GM21786 (cell line): ENCODE results near the gene OTOP2.

Experiments used
- ATAC-seq: cut with Tn5 transposase; IDR thresholded peaks from one replicate; pipeline ENCODE4 v1.9.1; 2021; ENCODE audit not compliant: unreplicated experiment

OTOP2 gene

DNA sequence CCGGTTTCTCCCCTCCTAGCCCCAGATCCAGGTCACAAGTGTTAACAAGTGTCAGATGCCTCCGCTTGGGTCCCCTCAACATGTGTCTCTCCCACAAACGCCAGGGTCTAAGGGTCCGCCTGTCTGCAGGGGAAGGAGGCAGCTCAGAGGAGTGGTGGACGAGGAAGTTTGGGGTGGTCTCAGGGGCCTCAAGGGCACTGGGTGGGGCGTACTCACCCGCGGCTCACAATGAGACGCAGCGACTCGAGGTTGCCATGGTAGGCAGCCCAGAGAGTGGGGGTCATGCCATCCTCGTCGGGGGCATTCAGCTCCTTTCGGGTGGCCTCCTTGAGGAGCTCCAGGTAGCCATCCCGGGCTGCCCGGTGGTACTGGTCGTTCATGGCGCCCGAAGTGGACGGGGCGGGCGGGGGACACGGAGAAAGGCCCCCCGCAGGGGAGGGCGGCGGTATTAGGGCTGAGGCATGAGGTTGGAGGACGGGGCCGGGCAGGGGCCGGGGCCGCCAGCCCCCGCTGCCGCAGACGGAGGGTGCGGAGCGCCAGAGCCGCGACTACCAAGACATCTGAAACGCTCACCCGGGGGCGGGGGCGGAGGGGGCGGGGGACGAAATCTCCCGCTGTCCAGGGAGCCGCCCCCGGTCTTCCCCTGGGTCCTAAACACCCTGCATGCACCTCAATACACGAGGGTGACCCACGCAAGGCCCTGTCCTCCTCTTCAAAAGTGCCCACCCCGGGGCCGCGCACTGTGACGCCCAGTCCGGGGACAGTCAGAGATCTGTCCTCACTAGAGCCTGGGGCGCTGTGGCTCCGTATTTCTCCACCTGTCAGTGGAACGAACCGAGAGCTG is 1.2 kb upstream of the OTOP2 start, which contains the start of gene USH1G:
TSS of gene USH1G (minus strand) at position 562 of the 844 bp plus-strand sequence. CDS start at position 380, 182 bp downstream.
- ATAC-seq = no peak

DNA sequence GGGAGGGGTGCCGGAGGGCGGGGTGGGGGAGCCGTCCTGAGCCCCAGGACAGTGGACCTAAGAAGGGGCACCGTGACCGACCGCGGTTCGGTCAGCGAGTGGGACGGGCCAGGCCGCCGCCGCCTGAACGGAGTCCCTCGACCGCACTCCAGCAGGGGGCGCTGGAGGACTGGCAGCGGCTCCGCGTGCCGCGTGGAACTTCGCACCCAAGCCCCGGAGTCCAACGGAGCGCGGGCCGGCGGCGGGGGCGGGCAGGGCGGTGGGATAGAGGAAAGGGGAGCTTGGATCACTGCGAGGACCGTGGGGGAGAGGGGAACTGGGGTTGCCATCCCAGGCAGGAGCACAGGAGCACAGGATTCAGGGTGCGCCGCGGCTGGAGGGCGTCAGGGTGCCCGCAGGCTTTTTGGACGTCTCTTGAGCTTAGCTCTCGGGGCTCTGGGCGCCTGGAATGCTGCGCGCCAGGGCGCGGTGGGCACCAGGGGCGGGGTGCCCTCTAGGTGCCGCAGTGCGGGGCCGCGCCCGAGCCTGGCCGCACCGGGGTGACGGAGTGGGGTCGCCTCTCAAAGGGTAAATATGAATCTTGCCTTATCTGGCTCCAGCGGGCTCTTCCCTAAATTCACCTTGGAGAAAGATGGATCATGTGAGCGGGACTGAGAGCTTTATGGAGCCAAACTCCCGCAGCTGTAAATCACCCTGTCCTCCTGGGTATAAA is 379 bp upstream of the OTOP2 start:
- ATAC-seq = no peak

DNA sequence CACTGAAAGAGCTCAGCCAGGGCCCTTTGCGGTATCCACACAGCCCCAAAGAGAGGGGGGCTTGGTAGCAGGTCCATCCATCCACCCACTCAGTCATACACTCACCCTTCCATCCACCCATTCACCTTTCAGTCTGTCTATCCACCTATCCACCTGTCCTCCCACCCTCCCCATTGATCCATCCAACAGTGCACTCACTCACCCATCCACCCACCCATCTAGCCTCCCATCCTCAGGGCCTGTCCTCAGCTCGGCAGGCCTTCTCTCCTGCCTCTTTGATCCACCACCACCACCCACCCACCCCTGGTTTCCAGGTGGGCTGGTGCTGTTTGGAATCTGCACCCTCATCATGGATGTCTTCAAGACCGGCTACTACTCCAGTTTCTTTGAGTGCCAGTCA is 1.2 kb downstream of the OTOP2 start:
- ATAC-seq = no peak

DNA sequence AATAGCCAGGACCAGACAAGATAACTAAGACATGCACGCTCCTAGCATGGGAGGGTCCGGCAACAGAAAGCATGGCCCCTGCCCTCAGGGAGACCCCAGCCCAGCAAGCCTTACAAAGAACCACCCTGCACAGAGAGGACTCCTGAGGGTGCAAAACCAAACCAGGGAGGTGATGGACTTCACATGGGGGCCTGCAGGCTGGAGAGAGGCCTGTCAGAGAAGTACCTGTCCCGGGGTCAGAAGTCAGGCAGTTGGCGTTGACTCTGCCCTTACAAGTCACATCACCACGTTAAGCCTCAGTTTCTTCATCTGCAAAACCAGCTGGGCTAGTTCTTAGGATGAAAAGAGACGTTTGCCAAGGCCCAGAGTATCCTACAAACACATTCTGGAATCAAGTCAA is 4.7 kb downstream of the OTOP2 start:
- ATAC-seq = no peak

DNA sequence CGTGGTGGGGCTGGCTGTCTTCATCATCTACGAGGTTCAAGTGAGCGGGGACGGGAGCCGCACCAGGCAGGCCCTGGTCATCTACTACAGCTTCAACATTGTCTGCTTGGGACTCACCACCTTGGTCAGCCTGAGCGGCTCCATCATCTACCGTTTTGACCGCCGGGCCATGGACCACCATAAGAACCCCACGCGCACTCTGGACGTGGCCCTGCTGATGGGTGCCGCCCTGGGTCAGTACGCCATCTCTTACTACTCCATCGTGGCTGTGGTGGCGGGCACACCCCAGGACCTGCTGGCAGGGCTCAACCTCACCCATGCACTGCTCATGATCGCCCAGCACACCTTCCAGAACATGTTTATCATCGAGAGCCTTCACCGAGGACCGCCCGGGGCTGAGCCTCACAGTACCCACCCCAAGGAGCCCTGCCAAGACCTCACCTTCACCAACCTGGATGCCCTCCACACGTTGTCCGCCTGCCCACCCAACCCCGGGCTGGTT is 6.5 kb downstream of the OTOP2 start:
- no peak for ATAC-seq

DNA sequence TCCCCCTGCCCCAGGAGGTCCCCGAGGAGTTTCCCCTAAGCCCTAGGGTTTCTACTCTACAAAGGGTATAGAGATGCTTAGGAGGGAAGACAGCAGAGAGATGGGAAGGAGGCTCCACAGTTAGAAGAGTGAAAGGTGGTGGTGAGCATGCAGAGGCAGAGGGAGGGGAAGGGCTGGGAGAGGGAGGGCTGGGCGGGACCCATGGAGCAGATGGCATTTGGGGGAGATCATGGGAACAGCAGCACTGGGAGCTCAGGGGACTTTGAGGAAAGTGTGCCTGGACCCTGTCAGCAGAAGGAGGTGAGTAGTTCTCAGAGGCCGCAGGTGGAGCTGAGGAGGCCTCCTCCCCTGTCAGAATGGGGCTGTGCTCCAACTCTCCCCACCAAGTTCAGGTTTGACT is 11.0 kb downstream of the OTOP2 start:
- no peak for ATAC-seq

DNA sequence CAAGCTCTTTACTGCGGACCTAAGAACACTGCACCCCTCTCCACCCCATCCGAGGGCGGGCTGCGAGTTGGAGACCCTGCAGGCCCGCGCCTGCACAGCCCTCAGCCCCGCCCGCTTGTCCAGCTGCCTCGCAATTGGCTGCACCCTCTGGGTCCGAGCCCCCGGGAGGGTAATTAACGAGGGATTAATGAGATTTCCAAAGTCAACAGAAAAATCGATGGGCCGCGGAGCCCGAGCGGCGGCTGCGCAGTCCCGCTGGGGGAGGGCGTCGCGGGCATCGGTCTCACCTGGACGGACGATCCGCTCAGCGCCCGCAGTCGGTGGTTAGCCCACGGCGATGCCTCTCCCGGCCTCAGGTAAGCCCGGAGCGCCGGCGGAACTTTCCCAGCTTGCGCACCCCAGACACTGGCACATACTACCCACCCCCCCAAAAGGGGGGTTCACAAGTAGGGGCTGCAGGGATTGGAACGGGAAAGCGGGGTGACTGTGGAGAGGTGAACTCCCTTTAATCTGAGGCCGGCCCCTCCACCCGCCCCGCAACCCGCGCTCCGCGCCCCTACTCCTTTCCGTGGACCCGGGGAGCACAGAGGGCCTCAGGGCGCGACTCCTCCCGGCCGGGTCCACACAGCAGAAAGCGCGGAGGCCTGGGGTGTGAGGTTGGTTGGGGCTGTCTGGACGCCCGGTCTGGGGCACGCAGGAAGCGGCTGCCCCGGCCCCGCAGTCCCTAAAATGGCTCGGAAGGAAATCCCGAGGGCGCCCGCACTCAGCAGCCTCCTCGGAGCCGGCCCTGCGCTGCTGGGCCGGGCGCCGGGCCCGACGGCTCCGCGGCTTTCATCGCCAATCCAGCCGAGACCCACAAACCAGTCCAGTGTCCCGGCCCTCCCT is 11.8 kb downstream of the OTOP2 start, which contains the start of gene OTOP3:
TSS of gene OTOP3 (plus strand) at position 314 of the 885 bp plus-strand sequence. CDS start at position 338, 24 bp downstream.
- ATAC-seq = no peak

DNA sequence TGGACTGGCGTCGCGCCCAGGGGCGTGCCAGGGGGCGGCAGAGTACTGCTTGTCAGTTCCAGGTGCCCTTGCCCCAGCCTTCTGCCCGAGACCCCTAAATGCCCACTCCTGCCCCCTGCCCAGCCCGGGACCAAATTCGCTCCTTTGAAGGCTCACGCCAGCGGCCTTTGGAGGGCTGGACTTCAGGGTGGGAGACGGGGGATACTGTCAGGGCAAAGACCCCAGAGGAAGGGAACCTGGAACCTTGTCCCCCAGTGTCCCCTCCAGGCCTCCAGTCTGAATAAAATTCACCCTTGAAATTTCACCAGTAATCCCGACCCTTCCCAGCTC is 12.4 kb downstream of the OTOP2 start:
- ATAC-seq = no peak

DNA sequence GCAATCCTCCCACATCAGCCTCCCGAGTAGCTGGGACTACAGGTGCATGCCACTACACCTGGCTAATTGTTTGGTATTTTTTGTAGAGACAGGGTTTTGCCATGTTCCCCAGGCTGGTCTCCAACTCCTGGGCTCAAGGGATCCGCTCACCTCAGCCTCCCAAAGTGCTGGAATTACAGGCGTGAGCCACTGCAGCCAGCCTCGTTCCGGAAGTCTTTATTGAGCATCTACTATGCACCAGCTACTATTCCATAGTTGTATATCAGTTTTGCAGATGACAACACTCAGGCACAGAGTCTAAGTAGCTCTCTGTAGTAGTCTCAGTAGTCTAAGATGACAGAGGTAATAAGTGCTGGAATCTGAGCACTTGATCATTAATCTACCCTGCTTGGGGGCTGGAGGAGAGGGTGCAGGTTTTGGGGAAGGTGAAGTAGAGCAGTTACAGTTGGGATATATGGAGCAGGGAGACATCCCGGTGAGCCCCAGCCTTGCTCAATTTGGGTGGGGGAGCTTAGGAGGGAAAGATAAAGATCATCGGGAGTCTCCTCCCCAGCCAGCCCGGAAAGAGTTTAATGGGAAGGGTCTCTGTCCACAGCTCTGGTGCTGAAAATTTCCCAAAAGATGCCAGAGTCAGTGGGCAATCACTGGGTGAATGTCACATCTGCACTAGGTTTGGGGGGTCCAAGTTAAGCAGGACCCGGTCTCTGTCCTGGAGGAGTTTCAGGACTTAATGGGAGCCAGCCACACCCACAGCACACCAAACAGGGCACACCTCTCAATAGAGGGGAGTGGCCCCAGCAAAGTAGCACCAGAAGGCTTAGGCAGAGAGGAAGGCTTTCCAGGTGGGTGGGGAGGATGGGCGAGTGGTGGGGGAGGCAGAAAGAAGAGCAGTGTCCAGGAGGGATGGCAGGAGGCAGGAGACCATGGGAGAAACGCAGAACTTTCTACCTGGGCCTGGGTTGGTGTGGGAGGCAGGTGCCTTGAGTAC is 13.3 kb downstream of the OTOP2 start:
- ATAC-seq = no peak

DNA sequence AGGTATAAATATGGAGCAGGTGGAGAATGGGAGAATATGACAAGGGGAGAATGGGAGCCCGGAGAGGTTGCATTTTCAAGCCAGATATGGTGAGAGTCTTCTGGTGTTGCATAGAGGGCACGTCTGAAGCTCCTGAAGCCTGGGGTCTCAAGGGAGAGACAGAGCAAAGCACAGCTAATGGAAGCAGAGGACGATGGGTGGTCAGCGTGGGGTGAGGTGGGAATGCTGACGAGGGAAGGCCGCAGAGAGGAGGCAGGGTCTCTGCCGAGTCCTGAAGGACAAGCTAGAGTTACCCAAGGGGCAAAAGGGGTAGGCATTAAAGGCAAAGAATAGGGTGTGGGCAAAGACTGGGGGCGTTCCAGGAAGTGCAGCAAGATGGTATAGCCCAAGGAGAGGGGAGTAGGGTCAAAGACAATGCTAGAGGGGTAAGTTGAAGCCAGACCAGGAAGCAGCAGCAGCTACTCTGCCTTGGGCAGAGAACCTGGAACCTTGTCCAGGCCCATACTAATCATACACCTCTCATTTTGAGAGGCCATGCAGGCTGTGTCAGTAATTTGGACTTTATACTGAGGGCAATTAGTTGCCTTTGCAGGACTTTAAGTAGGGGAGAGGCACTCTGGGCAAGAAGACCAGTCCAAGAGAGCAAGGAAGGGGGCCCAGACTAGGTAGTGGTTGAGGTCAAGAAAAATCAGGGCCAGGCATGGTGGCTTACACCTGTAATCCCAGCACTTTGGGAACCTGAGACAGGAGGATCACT is 14.3 kb downstream of the OTOP2 start:
- no peak for ATAC-seq

DNA sequence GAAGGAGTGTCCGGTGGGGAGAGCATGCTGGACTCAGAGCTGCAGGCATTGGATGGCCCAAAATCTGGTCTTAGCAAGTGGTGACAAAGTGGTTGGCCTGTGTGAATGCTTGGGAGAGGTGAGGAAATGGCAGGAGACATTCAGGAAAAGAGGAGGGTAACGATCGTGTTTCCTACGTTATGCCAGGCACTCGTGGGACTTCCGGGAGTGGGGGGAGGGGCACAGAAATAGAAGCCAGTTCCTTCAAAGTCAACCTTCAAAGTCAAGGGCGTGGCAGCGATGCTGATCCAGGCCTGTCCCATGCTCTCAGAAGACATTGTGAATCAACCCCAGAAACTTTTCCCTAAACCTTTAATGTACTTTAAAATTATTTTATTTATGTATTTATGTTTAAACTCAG is 15.5 kb downstream of the OTOP2 start:
- no peak for ATAC-seq

DNA sequence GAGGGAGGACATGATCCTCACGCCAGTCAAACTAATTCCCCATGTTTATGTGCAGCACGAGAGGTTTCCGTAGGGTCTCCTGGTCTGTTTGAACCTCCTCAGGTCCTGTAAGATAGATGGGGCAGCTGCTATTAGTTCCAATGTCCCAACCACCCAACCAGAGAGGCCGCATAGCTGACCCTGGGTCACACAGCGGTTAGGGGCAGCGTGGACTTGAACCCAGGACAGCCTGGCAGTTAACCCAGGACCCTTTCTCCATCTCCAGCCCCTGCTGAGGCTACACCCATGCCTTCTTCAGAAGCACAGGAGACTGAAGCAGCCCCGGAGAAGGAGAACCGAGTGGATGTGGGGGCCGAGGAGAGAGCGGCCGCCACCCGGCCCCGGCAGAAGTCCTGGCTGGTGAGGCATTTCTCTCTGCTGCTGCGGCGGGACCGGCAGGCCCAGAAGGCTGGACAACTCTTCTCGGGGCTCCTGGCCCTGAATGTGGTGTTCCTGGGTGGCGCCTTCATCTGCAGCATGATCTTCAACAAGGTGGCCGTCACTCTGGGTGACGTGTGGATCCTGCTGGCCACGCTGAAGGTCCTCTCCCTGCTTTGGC is 17.2 kb downstream of the OTOP2 start:
- no peak for ATAC-seq

DNA sequence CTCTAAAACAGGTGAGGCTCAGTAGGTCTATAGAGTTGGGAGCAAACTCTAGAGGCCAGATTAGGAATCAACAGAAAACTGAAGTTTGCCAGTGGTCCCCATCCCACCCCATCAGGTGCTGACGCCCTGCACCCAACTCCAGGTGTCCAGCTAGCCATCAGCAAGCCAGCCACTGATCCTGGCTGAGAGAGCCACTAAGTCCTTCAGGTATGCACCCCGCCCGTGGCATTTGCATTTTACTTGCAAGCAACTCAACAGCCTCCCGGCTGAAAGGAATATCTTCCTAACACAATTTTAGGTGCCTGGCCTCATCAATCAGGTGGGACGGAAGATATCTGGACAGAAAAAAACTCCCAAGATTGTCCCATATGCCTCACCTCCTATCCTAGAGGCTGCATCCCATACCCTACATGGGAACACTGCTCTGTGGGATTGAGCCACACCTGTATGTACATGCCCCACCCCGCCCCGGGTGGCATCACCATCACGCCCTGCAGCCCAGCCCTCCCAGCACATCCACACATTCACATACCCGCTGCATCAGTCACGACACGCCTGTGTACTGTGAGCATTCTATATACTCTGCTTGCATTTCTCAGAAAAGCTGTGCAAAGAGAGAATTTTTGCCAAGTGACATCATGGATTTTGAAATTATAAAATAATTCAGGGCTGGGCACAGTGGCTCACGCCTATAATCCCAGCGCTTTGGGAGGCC is 19.9 kb downstream of the OTOP2 start:
- no peak for ATAC-seq

DNA sequence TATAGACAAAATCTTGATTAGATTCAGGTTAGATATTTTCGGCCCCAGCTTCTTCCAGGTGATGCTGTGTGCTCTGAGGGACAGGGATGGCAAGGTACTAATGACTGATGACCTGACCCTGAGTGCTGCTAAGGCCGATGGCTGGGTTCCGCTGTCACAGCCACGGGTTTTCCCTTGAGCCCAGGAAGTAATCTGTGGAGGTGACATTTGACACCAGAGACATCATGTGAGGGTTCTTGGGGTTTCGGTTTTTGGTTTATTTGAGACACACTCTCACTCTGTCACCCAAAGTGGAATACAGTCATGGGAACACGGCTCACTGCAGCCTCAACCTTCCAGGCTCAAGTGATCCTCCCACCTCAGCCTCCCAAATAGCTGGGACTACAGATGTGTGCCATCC is 21.5 kb downstream of the OTOP2 start:
- no peak for ATAC-seq

DNA sequence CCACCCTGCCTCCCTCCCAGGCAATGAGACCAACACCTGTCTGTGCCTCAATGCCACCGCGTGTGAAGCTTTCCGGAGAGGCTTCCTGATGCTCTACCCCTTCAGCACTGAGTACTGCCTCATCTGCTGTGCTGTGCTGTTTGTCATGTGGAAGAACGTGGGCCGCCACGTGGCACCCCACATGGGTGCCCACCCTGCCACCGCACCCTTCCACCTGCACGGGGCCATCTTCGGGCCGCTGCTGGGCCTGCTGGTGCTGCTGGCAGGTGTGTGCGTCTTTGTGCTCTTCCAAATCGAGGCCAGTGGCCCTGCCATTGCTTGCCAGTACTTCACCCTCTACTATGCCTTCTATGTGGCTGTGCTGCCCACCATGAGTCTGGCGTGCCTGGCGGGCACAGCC is 22.6 kb downstream of the OTOP2 start:
- no peak for ATAC-seq

DNA sequence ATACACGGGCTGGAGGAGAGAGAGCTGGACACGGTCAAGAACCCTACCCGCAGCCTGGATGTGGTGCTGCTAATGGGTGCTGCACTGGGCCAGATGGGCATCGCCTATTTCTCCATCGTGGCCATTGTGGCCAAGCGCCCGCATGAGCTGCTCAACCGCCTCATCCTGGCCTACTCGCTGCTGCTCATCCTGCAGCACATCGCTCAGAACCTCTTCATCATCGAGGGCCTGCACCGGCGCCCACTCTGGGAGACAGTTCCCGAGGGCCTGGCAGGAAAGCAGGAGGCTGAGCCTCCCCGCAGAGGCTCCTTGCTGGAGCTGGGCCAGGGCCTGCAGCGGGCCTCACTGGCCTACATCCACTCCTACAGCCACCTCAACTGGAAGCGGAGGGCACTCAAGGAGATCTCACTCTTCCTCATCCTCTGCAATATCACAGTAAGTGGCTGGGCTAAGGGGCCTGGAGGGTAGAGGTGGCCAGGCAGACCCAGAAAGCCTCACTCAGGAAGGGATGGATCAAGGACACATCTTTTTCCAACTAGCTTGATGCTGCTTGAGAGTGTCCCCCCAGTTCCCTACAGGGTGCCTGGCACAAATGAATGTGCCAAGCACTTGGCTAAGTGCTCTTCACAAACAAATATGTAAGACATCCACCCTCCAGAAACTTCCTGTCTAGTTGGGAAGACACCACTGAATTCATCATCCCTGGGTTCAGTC is 23.1 kb downstream of the OTOP2 start:
- no peak for ATAC-seq

DNA sequence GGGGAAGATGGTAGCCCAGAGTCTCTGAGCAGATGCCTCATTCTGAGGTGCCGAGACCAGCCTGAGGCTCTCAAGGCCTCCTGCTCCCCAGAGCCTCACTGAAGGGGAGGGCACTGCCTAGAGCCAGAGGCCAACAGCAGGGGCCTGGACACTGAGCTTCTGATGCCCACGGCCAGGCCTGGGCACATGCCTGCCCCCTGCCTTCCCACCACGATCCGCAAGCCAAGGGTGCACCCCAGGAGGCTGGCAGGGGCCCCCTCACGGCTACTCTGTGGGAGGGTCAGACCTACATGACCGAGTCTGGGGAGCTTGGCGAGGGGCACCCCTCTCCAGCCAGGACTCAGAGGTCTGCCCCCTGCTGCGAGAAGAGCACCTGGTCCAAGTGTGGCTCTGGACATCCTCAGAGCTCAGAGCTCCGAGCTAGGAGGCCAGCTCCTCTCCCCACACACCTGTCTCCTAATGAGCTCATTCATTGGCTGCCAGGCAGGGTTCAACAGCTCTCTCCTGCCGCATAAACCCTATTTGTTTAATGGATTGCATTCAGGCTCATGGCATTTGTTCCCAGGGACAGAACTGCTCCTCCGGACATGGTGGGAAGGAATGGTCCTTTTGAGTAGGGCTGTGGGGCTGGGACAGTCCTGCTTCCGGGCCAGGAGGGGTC is 25.5 kb downstream of the OTOP2 start:
- ATAC-seq = no peak
